ENCODE data around the gene HERPUD2. TPM values are rescaled to one million over a fixed set of nuclear protein-coding genes. Genes with fewer than 3 reads are reported as not detected.

HERPUD2 gene
- total and polyA plus RNA-seq, 2 of the 8 experiments (the other 6 are each of a cell fraction or from before 2014, with no cell fraction given), result 18.3 to 27.3 TPM

- CTCF ChIA-PET (ENCODE audit: partially characterized antibody), result interaction anchor here (0.6 to 1.8 kb wide), 3 partner anchors 7 to 252 kb away, joined by 3 to 5 read pairs (median 3); no protein-coding TSS in a partner anchor
These were observed 106.3 kb downstream of the HERPUD2 start for GRCh38 chr7:35588647-35589046.

More at GRCh38 chr7:35588647-35589046, 106.3 kb downstream of the HERPUD2 start:
- H2BK12ac ChIP-seq (ENCODE audit: low read depth, low read length), result no peak overlapping the region
- FAIRE-seq, result no peak
- no peaks in the 10 kb centered on the region for H3K36me3 ChIP-seq (ENCODE audit: control insufficient read depth in 2 of 4, insufficient read depth in 4 of 4, low read length in 3 of 4)
- no peak overlapping the region for H4K91ac ChIP-seq (replicated peaks; ENCODE audit: insufficient read length, low read length)
- TF ChIP-seq EZH2 (IDR thresholded peaks at IDR 0.05; ENCODE audit: low read depth, low read length, severe bottlenecking), result no peak
- TF ChIP-seq EGR1 (IDR thresholded peaks at IDR 0.05; ENCODE audit: borderline replicate concordance, low read depth, low read length), result no peak
- no peak for TF ChIP-seq ATF3 (IDR thresholded peaks at IDR 0.05; ENCODE audit: insufficient read depth, low read depth, low read length)
- TF ChIP-seq PHF8 (conservative IDR thresholded peaks at IDR 0.05; ENCODE audit: low read depth, low read length), result no peak
- TF ChIP-seq E2F6 (IDR thresholded peaks at IDR 0.05), result no peak
- no peak for TF ChIP-seq RAD21 (IDR thresholded peaks at IDR 0.05 in 1 of 2, conservative IDR thresholded peaks at IDR 0.05 in 1 of 2; ENCODE audit: low read depth in 2 of 2, low read length in 2 of 2)
- no peak for TF ChIP-seq SP2 (IDR thresholded peaks at IDR 0.05; ENCODE audit: low read length)
- TF ChIP-seq CBX5 (IDR thresholded peaks at IDR 0.05; ENCODE audit: low read depth, low read length), result no peak
- TF ChIP-seq SIN3A (conservative IDR thresholded peaks at IDR 0.05 in 1 of 2, IDR thresholded peaks at IDR 0.05 in 1 of 2; ENCODE audit: low read depth in 1 of 2, low read length in 2 of 2), result no peak
- no peak for TF ChIP-seq POLR2A (IDR thresholded peaks at IDR 0.05; ENCODE audit: control extremely low read depth in 1 of 2, low read depth in 2 of 2, low read length in 2 of 2)
- TF ChIP-seq JUN (IDR thresholded peaks at IDR 0.05; ENCODE audit: low read depth, low read length), result no peak
- no peaks in the 10 kb centered on the region for H3K4me1 ChIP-seq (replicated peaks in 1 of 4; ENCODE audit: control insufficient read depth in 3 of 4, insufficient read depth in 4 of 4, low read length in 3 of 4)
- no peaks in the 10 kb centered on the region for H3K27me3 ChIP-seq (replicated peaks in 1 of 4; ENCODE audit: control insufficient read depth in 3 of 4, extremely low read depth in 1 of 4, insufficient read depth in 3 of 4, low read length in 3 of 4)
- no peak overlapping the region for H3K4ac ChIP-seq (replicated peaks; ENCODE audit: insufficient read length, low read depth, low read length)
- no peak overlapping the region for H2AK5ac ChIP-seq (ENCODE audit: low read depth, low read length)
- H3K79me2 ChIP-seq (ENCODE audit: control insufficient read depth in 1 of 2, insufficient read depth in 2 of 2, low read length in 2 of 2), result no peaks in the 10 kb centered on the region
- H2AFZ ChIP-seq (ENCODE audit: low read length), result no peak overlapping the region
- no peak overlapping the region for H3K18ac ChIP-seq (ENCODE audit: extremely low read depth, low read length)
- no peak overlapping the region for H2BK15ac ChIP-seq (ENCODE audit: low read length)
- H4K5ac ChIP-seq (ENCODE audit: insufficient read length, low read depth, low read length), result no peak overlapping the region
- H4K8ac ChIP-seq (ENCODE audit: extremely low read depth, insufficient read depth, low read length), result no peak overlapping the region
- no peaks in the 10 kb centered on the region for H3K9me3 ChIP-seq (ENCODE audit: insufficient read depth in 2 of 2, low read depth in 1 of 2, low read length in 1 of 2)
- no peak overlapping the region for H2BK20ac ChIP-seq (ENCODE audit: low read length)
- H2BK120ac ChIP-seq (replicated peaks; ENCODE audit: low read depth, low read length), result no peak overlapping the region
- DNase-seq (ENCODE audit: low read depth in 1 of 2, low spot score in 2 of 2), result no peak
- no peak overlapping the region for H3K4me2 ChIP-seq (ENCODE audit: insufficient read depth in 1 of 2, low read depth in 2 of 2, low read length in 2 of 2)
- no peaks in the 10 kb centered on the region for H3K23me2 ChIP-seq (ENCODE audit: low read depth, low read length)
- POLR2A ChIA-PET (ENCODE audit: partially characterized antibody), result interaction anchor here (1.2 kb wide), 1 partner anchor 8 kb away, joined by 3 read pairs; no protein-coding TSS in a partner anchor
- no peak overlapping the region for H2BK5ac ChIP-seq (ENCODE audit: low read depth, low read length)
- no peak overlapping the region for H3K9ac ChIP-seq (replicated peaks in 1 of 4; ENCODE audit: extremely low read depth in 1 of 4, low read depth in 3 of 4, low read length in 3 of 4)
- no peaks in the 10 kb centered on the region for H4K20me1 ChIP-seq (replicated peaks in 1 of 2; ENCODE audit: control insufficient read depth in 1 of 2, insufficient read depth in 2 of 2, low read length in 2 of 2)
- no peak overlapping the region for H3K4me3 ChIP-seq (ENCODE audit: extremely low read depth in 1 of 4, insufficient read depth in 2 of 4, low read depth in 3 of 4, low read length in 4 of 4)
- no peak overlapping the region for H3K56ac ChIP-seq (replicated peaks; ENCODE audit: insufficient read length, low read depth, low read length)
- H3K27ac ChIP-seq (ENCODE audit: low read depth, low read length), result no peak overlapping the region
- WGBS, 2 experiments (ENCODE audit: extremely low coverage in 1 of 2, insufficient coverage in 1 of 2, insufficient read length in 1 of 2, insufficient replicate concordance in 2 of 2, low coverage in 1 of 2, low lambda C conversion rate in 2 of 2, missing lambda C conversion rate in 1 of 2), result 98% methylated on average over 4 of the region's 4 CpGs; no CpG with 5 or more reads in 1 of the 2 experiments
- H3K14ac ChIP-seq (ENCODE audit: insufficient read length), result no peak overlapping the region
- no peak overlapping the region for H3K23ac ChIP-seq (ENCODE audit: insufficient read length)
- no peaks in the 10 kb centered on the region for H3K79me1 ChIP-seq (ENCODE audit: low read depth, low read length)

Data from H1 (cell line).